ENCODE measurements around the gene ANKH.

The ANKH gene

GRCh38 chr5:14745753-14746152, 125.8 kb downstream of the ANKH start:
- DNase-seq, result no peak
- no peaks in the 10 kb centered on the region for H3K27me3 ChIP-seq
- H3K9me3 ChIP-seq, result no peaks in the 10 kb centered on the region
- H3K4me3 ChIP-seq (ENCODE audit: low read depth, low read length), result no peak overlapping the region
- H3K4me1 ChIP-seq, result no peaks in the 10 kb centered on the region
- TF ChIP-seq CTCF (IDR thresholded peaks at IDR 0.05; ENCODE audit: low read depth, low read length), result no peak
- peaks cover 10% of the 10 kb centered on the region for H3K36me3 ChIP-seq

GRCh38 chr5:14745188-14745563, 126.4 kb downstream of the ANKH start:
- TF ChIP-seq CTCF (IDR thresholded peaks at IDR 0.05; ENCODE audit: low read depth, low read length), result no peak
- DNase-seq, result no peak
- Histone ChIP-seq H3K9me3 (no peaks in the 10 kb centered on the region), H3K4me1 (no peaks in the 10 kb centered on the region), H3K27me3 (no peaks in the 10 kb centered on the region), H3K36me3 (peaks cover 6% of the 10 kb centered on the region), H3K4me3 (ENCODE audit: low read depth, low read length) (no peak overlapping the region)

- no peak for TF ChIP-seq CTCF (IDR thresholded peaks at IDR 0.05; ENCODE audit: low read depth, low read length)
- H3K4me3 ChIP-seq (ENCODE audit: low read depth, low read length), result no peak overlapping the region
- H3K27me3 ChIP-seq, result no peaks in the 10 kb centered on the region
- no peak for DNase-seq
- H3K9me3 ChIP-seq, result no peaks in the 10 kb centered on the region
- no peaks in the 10 kb centered on the region for H3K4me1 ChIP-seq
- peaks cover 5% of the 10 kb centered on the region for H3K36me3 ChIP-seq
These were observed 127.0 kb downstream of the ANKH start for GRCh38 chr5:14744296-14745187.

DNA sequence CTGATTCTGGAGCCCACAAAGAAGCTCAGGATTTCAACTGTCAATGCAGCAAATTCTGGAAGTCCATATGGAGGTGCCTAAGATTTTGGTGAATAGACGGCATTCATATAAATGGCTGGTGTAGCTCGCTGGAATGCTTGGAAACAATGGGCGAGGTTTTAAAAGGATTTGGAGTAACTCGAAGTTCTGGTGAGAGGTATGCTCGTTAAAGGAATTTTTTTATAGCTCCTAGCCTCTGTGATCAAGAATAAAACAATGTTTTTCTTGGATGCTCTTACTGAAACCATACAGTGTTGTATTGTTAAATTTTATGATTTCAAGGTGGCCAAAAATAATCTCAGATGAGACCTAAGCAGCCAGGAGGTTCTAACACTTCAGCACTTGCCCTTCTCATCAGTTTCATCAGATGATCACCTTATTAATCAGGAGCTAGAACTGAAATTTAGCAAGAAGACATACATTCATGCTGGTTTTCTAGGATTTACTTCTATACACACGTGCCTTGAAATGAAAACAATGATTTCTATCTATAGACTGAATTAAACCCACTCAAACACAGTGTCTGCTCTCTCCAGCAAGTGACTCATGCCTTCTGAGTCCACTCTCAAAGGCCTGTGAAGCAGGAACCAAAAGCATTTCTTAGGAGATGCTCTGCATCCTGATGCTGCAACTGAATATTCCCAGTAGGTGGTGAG, 127.8 kb downstream of the ANKH start:
- Histone ChIP-seq H3K36me3 (peaks cover 5% of the 10 kb centered on the region), H3K4me1 (no peaks in the 10 kb centered on the region), H3K9me3 (no peaks in the 10 kb centered on the region), H3K27me3 (no peaks in the 10 kb centered on the region), H3K4me3 (ENCODE audit: low read depth, low read length) (no peak overlapping the region)
- no peak for TF ChIP-seq CTCF (IDR thresholded peaks at IDR 0.05; ENCODE audit: low read depth, low read length)
- DNase-seq, result no peak

- Histone ChIP-seq H3K27me3 (no peaks in the 10 kb centered on the region), H3K4me3 (ENCODE audit: low read depth, low read length) (no peak overlapping the region), H3K36me3 (peaks cover 5% of the 10 kb centered on the region), H3K4me1 (no peaks in the 10 kb centered on the region), H3K9me3 (no peaks in the 10 kb centered on the region)
- no peak for TF ChIP-seq CTCF (IDR thresholded peaks at IDR 0.05; ENCODE audit: low read depth, low read length)
- DNase-seq, result no peak
These were observed 129.1 kb downstream of the ANKH start for GRCh38 chr5:14742498-14742897.
